ENCODE results near the gene ZNF414. TPM values are rescaled to one million over a fixed set of nuclear protein-coding genes. Genes with fewer than 3 reads are reported as not detected.

The ZNF414 gene
- total and polyA plus RNA-seq, 9 of the 15 experiments (the other 6 are each of a cell fraction or from before 2014, with no cell fraction given): 0.03 to 27.2 (median 2.2) TPM; not detected in 2

- DNase-seq (ENCODE audit: extremely low read depth in 1 of 4, low spot score in 3 of 4): no peak
- CTCF ChIA-PET (ENCODE audit: low intra/inter-chr PET ratio): no interaction called here
- BruUV-seq (replicated peaks): no TSS peak
Measured at GRCh38 chr19:8475005-8475404, 39.0 kb downstream of the ZNF414 start.

GRCh38 chr19:8473648-8474476 lies 40.1 kb downstream of the ZNF414 start:
- no peak overlapping the region for H2AFZ ChIP-seq (ENCODE audit: low read depth, low read length)
- WGBS (ENCODE audit: insufficient coverage, low coverage, missing lambda C conversion rate): 79% methylated on average over 6 of the region's 6 CpGs
- intact Hi-C loops (cut with micrococcal nuclease) (no loop called here), in situ Hi-C loops (cut with MboI) (no loop called here)
- H3K4me2 ChIP-seq (ENCODE audit: insufficient read depth, low read length): no peak overlapping the region
- H3K4me3 ChIP-seq: no peak overlapping the region
- no TSS peak for BruUV-seq (replicated peaks)
- POLR2A ChIA-PET: interaction anchor here (0.6 to 1.7 kb wide), 5 partner anchors 9 to 58 kb away, joined by 3 to 5 read pairs (median 3); no protein-coding TSS in a partner anchor
- no peak for ATAC-seq
- peaks cover 47% of the 10 kb centered on the region for H3K79me2 ChIP-seq (ENCODE audit: control insufficient read depth, insufficient read depth, low read length)
- peaks cover 7% of the 10 kb centered on the region for H4K20me1 ChIP-seq (replicated peaks; ENCODE audit: control insufficient read depth, insufficient read depth, low read length)
- CTCF ChIA-PET (ENCODE audit: low intra/inter-chr PET ratio): no interaction called here
- DNase-seq (ENCODE audit: extremely low read depth in 1 of 4, low spot score in 3 of 4): no peak
- H3K9me1 ChIP-seq (ENCODE audit: control insufficient read depth, insufficient read depth, low read length): no peaks in the 10 kb centered on the region
- no peaks in the 10 kb centered on the region for H3K9me3 ChIP-seq (replicated peaks; ENCODE audit: control insufficient read depth, insufficient read depth, low read depth, low read length)
- no peak overlapping the region for H3K9ac ChIP-seq (ENCODE audit: insufficient read depth in 1 of 2, low read depth in 2 of 2, low read length in 2 of 2)
- H3K4me1 ChIP-seq (replicated peaks in 1 of 2; ENCODE audit: control insufficient read depth in 2 of 2, insufficient read depth in 2 of 2, low read length in 2 of 2): no peaks in the 10 kb centered on the region
- H3K27me3 ChIP-seq (ENCODE audit: control insufficient read depth in 2 of 2, insufficient read depth in 2 of 2, low read length in 2 of 2): no peaks in the 10 kb centered on the region
- FAIRE-seq: no peak
- H3K36me3 ChIP-seq (ENCODE audit: control insufficient read depth, insufficient read depth, low read length): peaks cover 98% of the 10 kb centered on the region
- H3K27ac ChIP-seq (ENCODE audit: extremely low read depth, low read depth, low read length): no peak overlapping the region
- TF ChIP-seq HDGF (IDR thresholded peaks at IDR 0.05): no peak
- TF ChIP-seq LCOR (CRISPR knock-in tag; IDR thresholded peaks at IDR 0.05): no peak
- no peak for TF ChIP-seq HMGXB4 (CRISPR knock-in tag; IDR thresholded peaks at IDR 0.05)
- TF ChIP-seq ZNF324 (CRISPR knock-in tag; IDR thresholded peaks at IDR 0.05): no peak
- no peak for TF ChIP-seq ZNF175 (CRISPR knock-in tag; IDR thresholded peaks at IDR 0.05; ENCODE audit: low read depth)
- TF ChIP-seq AFF4 (CRISPR knock-in tag; IDR thresholded peaks at IDR 0.05): no peak
- TF ChIP-seq CEBPG (CRISPR knock-in tag; IDR thresholded peaks at IDR 0.05): no peak
- TF ChIP-seq CEBPG (tag; conservative IDR thresholded peaks at IDR 0.05 in 1 of 2, IDR thresholded peaks at IDR 0.05 in 1 of 2): no peak

More at GRCh38 chr19:8475005-8475404, 39.0 kb downstream of the ZNF414 start:
- H2AFZ ChIP-seq (ENCODE audit: low read depth, low read length): no peak overlapping the region
- H3K9me1 ChIP-seq (ENCODE audit: control insufficient read depth, insufficient read depth, low read length): no peaks in the 10 kb centered on the region
- ATAC-seq (no peak), FAIRE-seq (no peak)
- no peak overlapping the region for H3K27ac ChIP-seq (ENCODE audit: extremely low read depth, low read depth, low read length)
- no peaks in the 10 kb centered on the region for H3K9me3 ChIP-seq (replicated peaks; ENCODE audit: control insufficient read depth, insufficient read depth, low read depth, low read length)
- no peak for TF ChIP-seq HMG20A (CRISPR knock-in tag; conservative IDR thresholded peaks at IDR 0.05)
- peaks cover 91% of the 10 kb centered on the region for H3K36me3 ChIP-seq (ENCODE audit: control insufficient read depth, insufficient read depth, low read length)
- WGBS (ENCODE audit: insufficient coverage, low coverage, missing lambda C conversion rate): 100% methylated on average over 1 of the region's 1 CpG
- in situ Hi-C loops (cut with MboI): no loop called here
- H3K4me3 ChIP-seq: no peak overlapping the region
- POLR2A ChIA-PET: interaction anchor here (1.9 kb wide), 1 partner anchor 11 kb away, joined by 7 read pairs; no protein-coding TSS in a partner anchor
- intact Hi-C loops (cut with micrococcal nuclease): no loop called here
- H3K4me2 ChIP-seq (ENCODE audit: insufficient read depth, low read length): no peak overlapping the region
- H4K20me1 ChIP-seq (replicated peaks; ENCODE audit: control insufficient read depth, insufficient read depth, low read length): peaks cover 7% of the 10 kb centered on the region
- H3K4me1 ChIP-seq (replicated peaks in 1 of 2; ENCODE audit: control insufficient read depth in 2 of 2, insufficient read depth in 2 of 2, low read length in 2 of 2): no peaks in the 10 kb centered on the region
- peaks cover 49% of the 10 kb centered on the region for H3K79me2 ChIP-seq (ENCODE audit: control insufficient read depth, insufficient read depth, low read length)
- no peaks in the 10 kb centered on the region for H3K27me3 ChIP-seq (ENCODE audit: control insufficient read depth in 2 of 2, insufficient read depth in 2 of 2, low read length in 2 of 2)
- H3K9ac ChIP-seq (ENCODE audit: insufficient read depth in 1 of 2, low read depth in 2 of 2, low read length in 2 of 2): no peak overlapping the region

All from K562 (cell line).